ENCODE measurements around the gene ZNF385D. TPM values are rescaled to one million over a fixed set of nuclear protein-coding genes. Genes with fewer than 3 reads are reported as not detected.

The ZNF385D gene
- total and polyA plus RNA-seq, 2 experiments from 2014 or later, result 2.7 to 12.3 TPM

- TF ChIP-seq, protein P1, sequence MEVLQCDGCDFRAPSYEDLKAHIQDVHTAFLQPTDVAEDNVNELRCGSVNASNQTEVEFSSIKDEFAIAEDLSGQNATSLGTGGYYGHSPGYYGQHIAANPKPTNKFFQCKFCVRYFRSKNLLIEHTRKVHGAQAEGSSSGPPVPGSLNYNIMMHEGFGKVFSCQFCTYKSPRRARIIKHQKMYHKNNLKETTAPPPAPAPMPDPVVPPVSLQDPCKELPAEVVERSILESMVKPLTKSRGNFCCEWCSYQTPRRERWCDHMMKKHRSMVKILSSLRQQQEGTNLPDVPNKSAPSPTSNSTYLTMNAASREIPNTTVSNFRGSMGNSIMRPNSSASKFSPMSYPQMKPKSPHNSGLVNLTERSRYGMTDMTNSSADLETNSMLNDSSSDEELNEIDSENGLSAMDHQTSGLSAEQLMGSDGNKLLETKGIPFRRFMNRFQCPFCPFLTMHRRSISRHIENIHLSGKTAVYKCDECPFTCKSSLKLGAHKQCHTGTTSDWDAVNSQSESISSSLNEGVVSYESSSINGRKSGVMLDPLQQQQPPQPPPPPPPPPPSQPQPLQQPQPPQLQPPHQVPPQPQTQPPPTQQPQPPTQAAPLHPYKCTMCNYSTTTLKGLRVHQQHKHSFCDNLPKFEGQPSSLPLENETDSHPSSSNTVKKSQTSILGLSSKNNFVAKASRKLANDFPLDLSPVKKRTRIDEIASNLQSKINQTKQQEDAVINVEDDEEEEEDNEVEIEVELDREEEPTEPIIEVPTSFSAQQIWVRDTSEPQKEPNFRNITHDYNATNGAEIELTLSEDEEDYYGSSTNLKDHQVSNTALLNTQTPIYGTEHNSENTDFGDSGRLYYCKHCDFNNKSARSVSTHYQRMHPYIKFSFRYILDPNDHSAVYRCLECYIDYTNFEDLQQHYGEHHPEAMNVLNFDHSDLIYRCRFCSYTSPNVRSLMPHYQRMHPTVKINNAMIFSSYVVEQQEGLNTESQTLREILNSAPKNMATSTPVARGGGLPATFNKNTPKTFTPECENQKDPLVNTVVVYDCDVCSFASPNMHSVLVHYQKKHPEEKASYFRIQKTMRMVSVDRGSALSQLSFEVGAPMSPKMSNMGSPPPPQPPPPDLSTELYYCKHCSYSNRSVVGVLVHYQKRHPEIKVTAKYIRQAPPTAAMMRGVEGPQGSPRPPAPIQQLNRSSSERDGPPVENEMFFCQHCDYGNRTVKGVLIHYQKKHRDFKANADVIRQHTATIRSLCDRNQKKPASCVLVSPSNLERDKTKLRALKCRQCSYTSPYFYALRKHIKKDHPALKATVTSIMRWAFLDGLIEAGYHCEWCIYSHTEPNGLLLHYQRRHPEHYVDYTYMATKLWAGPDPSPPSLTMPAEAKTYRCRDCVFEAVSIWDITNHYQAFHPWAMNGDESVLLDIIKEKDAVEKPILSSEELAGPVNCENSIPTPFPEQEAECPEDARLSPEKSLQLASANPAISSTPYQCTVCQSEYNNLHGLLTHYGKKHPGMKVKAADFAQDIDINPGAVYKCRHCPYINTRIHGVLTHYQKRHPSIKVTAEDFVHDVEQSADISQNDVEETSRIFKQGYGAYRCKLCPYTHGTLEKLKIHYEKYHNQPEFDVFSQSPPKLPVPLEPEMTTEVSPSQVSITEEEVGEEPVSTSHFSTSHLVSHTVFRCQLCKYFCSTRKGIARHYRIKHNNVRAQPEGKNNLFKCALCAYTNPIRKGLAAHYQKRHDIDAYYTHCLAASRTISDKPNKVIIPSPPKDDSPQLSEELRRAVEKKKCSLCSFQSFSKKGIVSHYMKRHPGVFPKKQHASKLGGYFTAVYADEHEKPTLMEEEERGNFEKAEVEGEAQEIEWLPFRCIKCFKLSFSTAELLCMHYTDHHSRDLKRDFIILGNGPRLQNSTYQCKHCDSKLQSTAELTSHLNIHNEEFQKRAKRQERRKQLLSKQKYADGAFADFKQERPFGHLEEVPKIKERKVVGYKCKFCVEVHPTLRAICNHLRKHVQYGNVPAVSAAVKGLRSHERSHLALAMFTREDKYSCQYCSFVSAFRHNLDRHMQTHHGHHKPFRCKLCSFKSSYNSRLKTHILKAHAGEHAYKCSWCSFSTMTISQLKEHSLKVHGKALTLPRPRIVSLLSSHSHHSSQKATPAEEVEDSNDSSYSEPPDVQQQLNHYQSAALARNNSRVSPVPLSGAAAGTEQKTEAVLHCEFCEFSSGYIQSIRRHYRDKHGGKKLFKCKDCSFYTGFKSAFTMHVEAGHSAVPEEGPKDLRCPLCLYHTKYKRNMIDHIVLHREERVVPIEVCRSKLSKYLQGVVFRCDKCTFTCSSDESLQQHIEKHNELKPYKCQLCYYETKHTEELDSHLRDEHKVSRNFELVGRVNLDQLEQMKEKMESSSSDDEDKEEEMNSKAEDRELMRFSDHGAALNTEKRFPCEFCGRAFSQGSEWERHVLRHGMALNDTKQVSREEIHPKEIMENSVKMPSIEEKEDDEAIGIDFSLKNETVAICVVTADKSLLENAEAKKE (CRISPR knock-in tag; IDR thresholded peaks at IDR 0.05), result no peak
- TF ChIP-seq POLR2AphosphoS5 (IDR thresholded peaks at IDR 0.05; ENCODE audit: low read depth), result no peak
- no peak for TF ChIP-seq ZNF114 (CRISPR knock-in tag; IDR thresholded peaks at IDR 0.05)
- TF ChIP-seq CREB1 (CRISPR knock-in tag; IDR thresholded peaks at IDR 0.05; ENCODE audit: low read depth), result no peak
- TF ChIP-seq CTCF (conservative IDR thresholded peaks at IDR 0.05; ENCODE audit: low read depth in 2 of 2), result no peak
Measured at GRCh38 chr3:21524133-21524532, 226.9 kb downstream of the ZNF385D start (continued).

GRCh38 chr3:21520106-21520963, 230.7 kb downstream of the ZNF385D start:
- H3K27me3 ChIP-seq (ENCODE audit: insufficient read depth), result no peaks in the 10 kb centered on the region
- no peak overlapping the region for H2AFZ ChIP-seq
- H4K20me1 ChIP-seq (replicated peaks; ENCODE audit: insufficient read depth), result no peaks in the 10 kb centered on the region
- no peak overlapping the region for H3K4me3 ChIP-seq
- H3K4me2 ChIP-seq, result no peak overlapping the region
- H3K27ac Mint-ChIP-seq, result no peak overlapping the region
- no peaks in the 10 kb centered on the region for H3K27me3 Mint-ChIP-seq (ENCODE audit: insufficient read depth, low read depth, poor library complexity)
- H3K79me2 ChIP-seq (replicated peaks; ENCODE audit: insufficient read depth), result no peaks in the 10 kb centered on the region
- H3K27ac ChIP-seq (ENCODE audit: low read depth), result no peak overlapping the region
- H3K4me1 ChIP-seq (ENCODE audit: insufficient read depth), result peaks cover 12% of the 10 kb centered on the region; the same call in 1 of the 2 replicates
- H3K9me3 Mint-ChIP-seq, result no peaks in the 10 kb centered on the region
- no peaks in the 10 kb centered on the region for H3F3A ChIP-seq (replicated peaks; ENCODE audit: low read depth)
- H3K4me1 Mint-ChIP-seq, result peaks cover 31% of the 10 kb centered on the region
- no peak overlapping the region for H3K4me3 Mint-ChIP-seq
- no peaks in the 10 kb centered on the region for H3K36me3 ChIP-seq (ENCODE audit: insufficient read depth)
- no peaks in the 10 kb centered on the region for H3K36me3 Mint-ChIP-seq (ENCODE audit: low read depth)
- ATAC-seq (no peak), DNase-seq (ENCODE audit: low spot score) (no peak)
- 0 out of 2 replicates have a peak, but pooled peaks cover 4% of the 10 kb centered on the region for H3K9me2 ChIP-seq (ENCODE audit: insufficient read depth)
- TF ChIP-seq CTCF (conservative IDR thresholded peaks at IDR 0.05; ENCODE audit: low read depth in 2 of 2) (no peak), JUNB (IDR thresholded peaks at IDR 0.05; ENCODE audit: unreplicated experiment) (no peak), POLR2AphosphoS5 (IDR thresholded peaks at IDR 0.05; ENCODE audit: low read depth) (no peak)
- TF ChIP-seq, protein P2, sequence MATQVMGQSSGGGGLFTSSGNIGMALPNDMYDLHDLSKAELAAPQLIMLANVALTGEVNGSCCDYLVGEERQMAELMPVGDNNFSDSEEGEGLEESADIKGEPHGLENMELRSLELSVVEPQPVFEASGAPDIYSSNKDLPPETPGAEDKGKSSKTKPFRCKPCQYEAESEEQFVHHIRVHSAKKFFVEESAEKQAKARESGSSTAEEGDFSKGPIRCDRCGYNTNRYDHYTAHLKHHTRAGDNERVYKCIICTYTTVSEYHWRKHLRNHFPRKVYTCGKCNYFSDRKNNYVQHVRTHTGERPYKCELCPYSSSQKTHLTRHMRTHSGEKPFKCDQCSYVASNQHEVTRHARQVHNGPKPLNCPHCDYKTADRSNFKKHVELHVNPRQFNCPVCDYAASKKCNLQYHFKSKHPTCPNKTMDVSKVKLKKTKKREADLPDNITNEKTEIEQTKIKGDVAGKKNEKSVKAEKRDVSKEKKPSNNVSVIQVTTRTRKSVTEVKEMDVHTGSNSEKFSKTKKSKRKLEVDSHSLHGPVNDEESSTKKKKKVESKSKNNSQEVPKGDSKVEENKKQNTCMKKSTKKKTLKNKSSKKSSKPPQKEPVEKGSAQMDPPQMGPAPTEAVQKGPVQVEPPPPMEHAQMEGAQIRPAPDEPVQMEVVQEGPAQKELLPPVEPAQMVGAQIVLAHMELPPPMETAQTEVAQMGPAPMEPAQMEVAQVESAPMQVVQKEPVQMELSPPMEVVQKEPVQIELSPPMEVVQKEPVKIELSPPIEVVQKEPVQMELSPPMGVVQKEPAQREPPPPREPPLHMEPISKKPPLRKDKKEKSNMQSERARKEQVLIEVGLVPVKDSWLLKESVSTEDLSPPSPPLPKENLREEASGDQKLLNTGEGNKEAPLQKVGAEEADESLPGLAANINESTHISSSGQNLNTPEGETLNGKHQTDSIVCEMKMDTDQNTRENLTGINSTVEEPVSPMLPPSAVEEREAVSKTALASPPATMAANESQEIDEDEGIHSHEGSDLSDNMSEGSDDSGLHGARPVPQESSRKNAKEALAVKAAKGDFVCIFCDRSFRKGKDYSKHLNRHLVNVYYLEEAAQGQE (IDR thresholded peaks at IDR 0.05; ENCODE audit: unreplicated experiment), result no peak

All from GM23338 (cell line).